Thymus (tissue), 11 donors: ENCODE data around the gene ANKRD62. TPM values are rescaled to one million over a fixed set of nuclear protein-coding genes. Genes with fewer than 3 reads are reported as not detected.
"Not testable (repeated sequence)": the region's sequence is repeated elsewhere in the genome, so short reads cannot be mapped to it uniquely, and the experiment has no call there.

ENCODE experiments used
- DNase-seq, 9 donors: peaks; one replicate each; pipeline ENCODE4 v3.0.0-alpha.2; 2013; ENCODE audit warnings: low spot score in 9 of 9, low read depth in 6 of 9, missing footprints in 1 of 9
- H3K27ac ChIP-seq, 2 donors: one replicate each; pipeline ENCODE4 v1.5.1; 2013; ENCODE audit warnings: control low read depth in 1 of 2, low read depth in 1 of 2, low read length in 1 of 2, mild to moderate bottlenecking in 1 of 2, moderate library complexity in 1 of 2
- H3K27me3 ChIP-seq, 2 donors: one replicate each; pipeline ENCODE4 v1.5.1; 2013; ENCODE audit warnings: low read length in 1 of 2; ENCODE audit not compliant: control insufficient read depth in 2 of 2, insufficient read depth in 1 of 2
- H3K36me3 ChIP-seq, 2 donors: one replicate each; pipeline ENCODE4 v1.5.1; 2013; ENCODE audit warnings: low read length in 1 of 2, mild to moderate bottlenecking in 1 of 2, moderate library complexity in 1 of 2; ENCODE audit not compliant: control insufficient read depth in 2 of 2, insufficient read depth in 2 of 2
- H3K4me1 ChIP-seq, 2 donors: one replicate each; pipeline ENCODE4 v1.5.1; 2013; ENCODE audit warnings: low read length in 2 of 2; ENCODE audit not compliant: control insufficient read depth in 2 of 2, insufficient read depth in 2 of 2
- H3K4me3 ChIP-seq, 2 donors: one replicate each; pipeline ENCODE4 v1.5.1; 2013; ENCODE audit warnings: low read length in 2 of 2, control low read depth in 1 of 2, mild to moderate bottlenecking in 1 of 2
- H3K9me3 ChIP-seq, 2 donors: one replicate each; pipeline ENCODE4 v1.5.1; 2013; ENCODE audit warnings: low read length in 1 of 2, mild to moderate bottlenecking in 1 of 2; ENCODE audit not compliant: control insufficient read depth in 2 of 2, insufficient read depth in 1 of 2
- WGBS: extraction: QIAGEN DNeasy Blood & Tissue Kit; methylation state at CpG from one replicate; pipeline ENCODE4 v1.1.7; 2013; 5-methylcytosine and 5-hydroxymethylcytosine counted together
- polyA plus RNA-seq: library from polyadenylated mRNA; stranded (reverse); fragments of 200-250 nt; gene quantifications from one replicate; pipeline ENCODE4 v1.2.3, GENCODE V29; 2013
- total RNA-seq: library from RNA; stranded (reverse); fragments of 120-200 nt; gene quantifications from one replicate; pipeline ENCODE4 v1.2.4, GENCODE V29; 2013
- donor health status: healthy.

ANKRD62 gene
- total and polyA plus RNA-seq, 2 donors: not detected

DNA sequence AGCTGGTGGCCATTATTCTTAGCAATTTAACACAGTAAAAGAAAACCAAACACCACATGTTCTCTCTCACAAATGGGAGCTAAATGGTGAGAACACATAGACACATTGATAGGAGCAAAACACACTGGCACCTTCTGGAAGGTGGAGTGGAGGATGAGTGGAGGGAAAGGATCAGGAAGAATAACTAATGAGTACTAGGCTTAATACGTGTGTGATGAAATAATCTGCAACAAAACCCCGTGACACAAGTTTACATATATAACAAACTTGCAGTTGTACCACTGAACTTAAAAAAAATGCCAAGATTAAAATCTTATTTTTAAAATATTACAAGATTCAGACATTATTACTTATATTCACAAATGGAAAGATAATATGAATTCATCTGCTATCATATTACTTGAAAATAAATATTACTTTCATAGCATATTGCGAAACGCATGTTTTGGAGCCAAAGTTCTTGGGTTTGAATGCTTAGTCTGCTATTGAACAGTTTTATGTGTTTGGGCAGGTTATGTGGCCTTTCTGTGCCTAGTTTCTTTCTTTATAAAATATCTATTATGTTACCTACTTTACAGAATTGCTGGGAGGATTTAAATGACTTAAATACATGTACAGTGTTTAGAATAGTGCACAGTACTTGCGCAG lies 20.5 kb downstream of the ANKRD62 start:
- Histone ChIP-seq H3K27ac (no peak overlapping the region), H3K27me3 (no peaks in the 10 kb centered on the region), H3K9me3 (no peaks in the 10 kb centered on the region), H3K36me3 (no peaks in the 10 kb centered on the region), H3K4me1 (no peaks in the 10 kb centered on the region), H3K4me3 (no peak overlapping the region)
- WGBS: 95% methylated on average over 5 of the region's 5 CpGs
- no peak for DNase-seq

DNA sequence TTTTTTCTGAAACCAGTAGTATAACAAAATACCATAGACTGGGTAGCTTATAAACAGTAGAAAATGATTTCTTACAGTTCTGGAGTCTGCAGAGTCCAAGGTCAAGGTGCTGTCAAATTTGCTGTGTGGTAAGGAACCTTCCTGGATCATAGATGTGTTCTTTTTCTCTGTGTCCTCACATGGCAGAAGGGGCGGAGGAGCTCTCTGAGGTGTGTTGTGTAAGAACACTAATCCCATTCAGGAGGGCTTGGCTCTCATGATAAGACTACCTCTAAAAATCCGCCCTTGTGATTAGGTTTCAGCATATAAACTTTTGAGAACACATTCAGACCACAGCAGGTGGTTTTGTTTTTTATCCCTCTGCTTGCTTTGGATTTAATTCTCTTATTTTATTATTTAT lies 25.7 kb downstream of the ANKRD62 start:
- H3K27ac ChIP-seq: no peak overlapping the region
- 96% methylated on average over 2 of the region's 2 CpGs for WGBS
- no peak overlapping the region for H3K4me3 ChIP-seq
- no peaks in the 10 kb centered on the region for H3K36me3 ChIP-seq
- peaks cover 0 to 2% of the 10 kb centered on the region in 2 donors for H3K27me3 ChIP-seq
- no peak for DNase-seq
- H3K4me1 ChIP-seq: no peaks in the 10 kb centered on the region
- no peaks in the 10 kb centered on the region for H3K9me3 ChIP-seq

DNA sequence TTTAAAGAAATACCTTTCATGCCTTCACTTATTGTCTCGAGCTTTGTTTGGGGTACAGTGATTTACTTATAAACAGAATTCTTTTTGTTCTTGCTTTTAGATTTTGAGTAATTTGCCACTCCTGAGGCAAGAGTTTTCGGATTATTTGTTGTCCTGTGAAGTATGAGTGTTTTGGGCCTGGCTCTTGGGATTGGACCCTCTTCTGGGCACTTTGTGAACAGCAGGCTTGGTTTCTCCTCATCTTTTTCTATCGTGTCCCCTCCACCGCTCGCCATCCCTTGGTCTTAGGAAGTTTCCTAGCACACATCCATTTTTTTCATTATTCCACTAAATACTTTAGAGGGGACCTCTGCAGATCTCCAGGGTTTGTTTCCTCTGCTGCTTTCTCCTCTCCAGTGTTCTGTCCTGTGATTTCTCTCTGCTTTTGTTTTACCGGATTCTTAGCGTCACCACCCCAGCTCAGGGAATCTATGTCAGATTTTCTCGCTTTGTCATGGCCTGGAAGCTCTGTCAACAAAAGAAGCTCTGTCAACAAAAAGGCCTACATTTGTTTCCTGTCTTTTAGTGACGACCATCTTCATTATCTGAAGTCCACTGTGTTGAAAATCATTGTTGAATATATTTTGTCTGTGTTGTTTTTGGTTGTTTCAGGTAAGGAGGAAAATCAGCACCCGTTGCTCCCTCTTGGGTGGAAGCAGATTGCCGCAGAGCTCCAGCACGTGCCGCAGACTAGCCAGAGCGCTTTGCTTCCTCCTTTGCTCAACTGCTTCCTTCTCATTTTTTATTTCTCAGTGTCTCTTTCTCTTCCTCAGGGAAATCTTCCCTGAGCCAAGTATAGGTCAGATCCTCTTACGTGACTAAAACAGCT lies 27.8 kb downstream of the ANKRD62 start:
- no peak overlapping the region for H3K27ac ChIP-seq
- no peak for DNase-seq
- no peak overlapping the region for H3K4me3 ChIP-seq
- WGBS: 64% methylated on average over 15 of the region's 15 CpGs
- H3K27me3 ChIP-seq: peaks cover 0 to 2% of the 10 kb centered on the region in 2 donors
- no peaks in the 10 kb centered on the region for H3K36me3 ChIP-seq
- no peaks in the 10 kb centered on the region for H3K9me3 ChIP-seq
- H3K4me1 ChIP-seq: no peaks in the 10 kb centered on the region

DNA sequence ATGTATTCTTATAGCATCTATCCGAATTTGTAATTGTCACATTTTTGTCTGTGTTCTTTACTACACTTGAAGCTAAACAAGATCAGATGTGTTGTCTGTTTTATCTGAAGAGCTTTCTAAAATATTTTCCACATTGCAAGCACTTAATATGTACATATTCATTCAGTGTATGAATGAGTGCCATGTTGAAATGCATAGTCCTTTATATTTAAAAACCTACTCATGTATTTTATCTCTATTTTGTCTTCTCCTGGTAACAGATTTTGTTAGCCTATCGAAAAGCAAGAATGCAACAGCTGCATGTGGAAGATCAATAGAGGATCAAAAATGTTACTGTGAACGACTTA lies 28.4 kb downstream of the ANKRD62 start:
- not testable (repeated sequence) for DNase-seq, H3K4me1 ChIP-seq, H3K36me3 ChIP-seq, H3K27ac ChIP-seq, H3K4me3 ChIP-seq, H3K9me3 ChIP-seq, H3K27me3 ChIP-seq
- 86% methylated on average over 3 of the region's 3 CpGs for WGBS

DNA sequence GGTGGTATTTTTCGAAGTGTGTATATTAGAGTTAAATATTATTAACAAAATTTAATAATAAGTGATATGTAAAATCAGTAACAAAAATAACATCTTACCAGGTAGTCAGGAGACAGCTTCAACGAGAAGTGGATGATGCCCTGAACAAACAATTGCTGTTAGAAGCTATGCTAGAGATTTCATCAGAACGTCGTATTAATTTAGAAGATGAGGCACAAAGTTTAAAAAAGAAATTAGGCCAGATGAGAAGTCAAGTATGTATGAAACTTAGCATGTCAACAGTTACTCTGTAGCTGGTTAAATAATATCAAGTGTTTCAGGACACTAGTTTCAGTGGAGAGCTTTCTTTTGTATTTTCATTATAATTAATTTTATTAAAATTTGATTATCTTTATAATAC lies 34.0 kb downstream of the ANKRD62 start:
- H3K9me3 ChIP-seq, DNase-seq, H3K4me1 ChIP-seq, H3K36me3 ChIP-seq, H3K27me3 ChIP-seq, H3K27ac ChIP-seq, H3K4me3 ChIP-seq: not testable (repeated sequence)
- 93% methylated on average over 4 of the region's 4 CpGs for WGBS

DNA sequence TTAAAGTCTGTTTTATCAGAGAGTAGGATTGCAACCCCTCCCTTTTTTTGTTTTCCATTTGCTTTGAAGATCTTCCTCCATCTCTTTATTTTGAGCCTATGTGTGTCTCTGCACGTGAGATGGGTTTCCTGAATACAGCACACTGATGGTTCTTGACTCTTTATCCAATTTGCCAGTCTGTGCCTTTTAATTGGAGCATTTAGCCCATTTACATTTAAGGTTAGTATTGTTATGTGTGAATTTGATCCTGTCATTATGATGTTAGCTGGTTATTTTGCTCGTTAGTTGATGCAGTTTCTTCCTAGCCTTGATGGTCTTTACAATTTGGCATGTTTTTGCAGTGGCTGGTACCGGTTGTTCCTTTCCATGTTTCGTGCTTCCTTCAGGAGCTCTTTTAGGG lies 45.2 kb downstream of the ANKRD62 start:
- WGBS: 93% methylated on average over 3 of the region's 4 CpGs
- H3K9me3 ChIP-seq, H3K4me3 ChIP-seq, DNase-seq, H3K27ac ChIP-seq, H3K36me3 ChIP-seq, H3K4me1 ChIP-seq, H3K27me3 ChIP-seq: not testable (repeated sequence)

DNA sequence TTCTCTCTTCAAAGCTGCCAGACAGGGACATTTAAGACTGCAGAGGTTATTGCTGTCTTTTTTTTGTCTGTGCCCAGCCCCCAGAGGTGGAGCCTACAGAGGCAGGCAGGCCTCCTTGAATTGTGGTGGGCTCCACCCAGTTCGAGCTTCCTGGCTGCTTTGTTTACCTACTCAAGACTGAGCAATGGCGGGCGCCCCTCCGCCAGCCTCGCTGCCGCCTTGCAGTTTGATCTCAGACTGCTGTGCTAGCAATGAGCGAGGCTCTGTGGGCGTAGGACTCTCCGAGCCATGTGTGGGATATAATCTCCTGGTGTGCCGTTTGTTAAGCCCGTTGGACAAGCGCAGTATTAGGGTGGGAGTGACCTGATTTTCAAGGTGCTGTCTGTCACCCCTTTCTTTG lies 47.2 kb downstream of the ANKRD62 start:
- DNase-seq, H3K27me3 ChIP-seq, H3K36me3 ChIP-seq, H3K4me1 ChIP-seq, H3K4me3 ChIP-seq, H3K9me3 ChIP-seq, H3K27ac ChIP-seq: not testable (repeated sequence)
- WGBS: 97% methylated on average over 11 of the region's 12 CpGs

DNA sequence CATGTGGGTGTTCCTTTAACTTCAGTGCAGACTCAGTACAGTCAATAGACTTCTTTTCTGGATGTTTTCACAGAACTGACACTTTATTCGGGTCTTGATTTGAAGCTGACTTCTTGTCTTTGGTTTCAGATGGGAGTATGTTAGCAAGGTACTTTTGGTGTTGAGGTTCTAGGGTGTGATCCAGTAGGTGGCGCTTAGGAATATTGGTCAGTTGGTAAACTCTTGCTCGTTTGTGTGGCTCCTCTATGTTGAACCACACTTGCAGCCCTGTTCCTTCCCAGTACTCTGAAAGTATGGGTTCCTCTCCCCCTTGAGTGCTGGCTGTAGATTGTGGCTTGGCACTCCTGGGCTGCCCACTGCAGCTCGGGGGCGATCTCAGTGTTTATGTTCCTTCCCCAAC lies 48.1 kb downstream of the ANKRD62 start:
- not testable (repeated sequence) for H3K9me3 ChIP-seq, DNase-seq, H3K36me3 ChIP-seq, H3K27ac ChIP-seq, H3K4me1 ChIP-seq, H3K27me3 ChIP-seq, H3K4me3 ChIP-seq
- WGBS: no CpG with 5 or more reads among the region's 5 CpGs

DNA sequence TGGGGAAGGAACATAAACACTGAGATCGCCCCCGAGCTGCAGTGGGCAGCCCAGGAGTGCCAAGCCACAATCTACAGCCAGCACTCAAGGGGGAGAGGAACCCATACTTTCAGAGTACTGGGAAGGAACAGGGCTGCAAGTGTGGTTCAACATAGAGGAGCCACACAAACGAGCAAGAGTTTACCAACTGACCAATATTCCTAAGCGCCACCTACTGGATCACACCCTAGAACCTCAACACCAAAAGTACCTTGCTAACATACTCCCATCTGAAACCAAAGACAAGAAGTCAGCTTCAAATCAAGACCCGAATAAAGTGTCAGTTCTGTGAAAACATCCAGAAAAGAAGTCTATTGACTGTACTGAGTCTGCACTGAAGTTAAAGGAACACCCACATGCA lies 55.8 kb downstream of the ANKRD62 start:
- H3K27me3 ChIP-seq, DNase-seq, H3K27ac ChIP-seq, H3K4me3 ChIP-seq, H3K4me1 ChIP-seq, H3K9me3 ChIP-seq, H3K36me3 ChIP-seq: not testable (repeated sequence)
- no CpG with 5 or more reads among the region's 5 CpGs for WGBS
